Measurements from ENCODE around the gene PRDM5. TPM values are rescaled to one million over a fixed set of nuclear protein-coding genes. Genes with fewer than 3 reads are reported as not detected.

PRDM5 gene
- total RNA-seq, 1 experiment from 2014 or later = 0.85 TPM

GRCh38 chr4:120835342-120835741, 87.2 kb downstream of the PRDM5 start:
- no peak overlapping the region for H3K4me2 ChIP-seq
- BruUV-seq (replicated peaks) = no TSS peak
- DNase-seq = no peak
- POLR2A ChIA-PET (ENCODE audit: unreplicated experiment) = no interaction called here
- intact Hi-C loops (cut with micrococcal nuclease; ENCODE audit: unreplicated experiment) = no loop called here
- H3K9me2 ChIP-seq (ENCODE audit: insufficient read depth) = no peaks in the 10 kb centered on the region
- CTCF ChIA-PET = no interaction called here
- no peak overlapping the region for H3K4me3 ChIP-seq
- H3K79me2 ChIP-seq (ENCODE audit: low read depth) = no peaks in the 10 kb centered on the region
- H3K36me3 ChIP-seq (ENCODE audit: low read depth) = no peaks in the 10 kb centered on the region
- no peaks in the 10 kb centered on the region for H3K4me1 ChIP-seq (replicated peaks; ENCODE audit: insufficient read depth)
- H2AFZ ChIP-seq = no peak overlapping the region
- TF ChIP-seq CTCF (conservative IDR thresholded peaks at IDR 0.05) (no peak), EZH2 (IDR thresholded peaks at IDR 0.05; ENCODE audit: low read depth) (no peak)
- no peaks in the 10 kb centered on the region for H3F3A ChIP-seq (ENCODE audit: insufficient read depth, low read depth)
- no peaks in the 10 kb centered on the region for H3K9me3 ChIP-seq (ENCODE audit: insufficient read depth, low read depth)
- no peaks in the 10 kb centered on the region for H3K27me3 ChIP-seq (ENCODE audit: insufficient read depth, low read depth)
- no peak overlapping the region for H3K27ac ChIP-seq
- no peaks in the 10 kb centered on the region for H4K20me1 ChIP-seq (ENCODE audit: insufficient read depth)

- Histone ChIP-seq H3K4me2 (no peak overlapping the region), H3K4me1 (replicated peaks; ENCODE audit: insufficient read depth) (no peaks in the 10 kb centered on the region), H2AFZ (no peak overlapping the region), H3K27me3 (ENCODE audit: insufficient read depth, low read depth) (no peaks in the 10 kb centered on the region), H3K79me2 (ENCODE audit: low read depth) (no peaks in the 10 kb centered on the region), H3K9me2 (ENCODE audit: insufficient read depth) (no peaks in the 10 kb centered on the region), H3K9me3 (ENCODE audit: insufficient read depth, low read depth) (no peaks in the 10 kb centered on the region), H3K36me3 (ENCODE audit: low read depth) (no peaks in the 10 kb centered on the region), H3K27ac (no peak overlapping the region), H3K4me3 (no peak overlapping the region), H3F3A (ENCODE audit: insufficient read depth, low read depth) (no peaks in the 10 kb centered on the region), H4K20me1 (ENCODE audit: insufficient read depth) (no peaks in the 10 kb centered on the region)
- CTCF ChIA-PET = no interaction called here
- no peak for TF ChIP-seq EZH2 (IDR thresholded peaks at IDR 0.05; ENCODE audit: low read depth)
- no peak for TF ChIP-seq CTCF (conservative IDR thresholded peaks at IDR 0.05)
- DNase-seq = no peak
- no TSS peak for BruUV-seq (replicated peaks)
- POLR2A ChIA-PET (ENCODE audit: unreplicated experiment) = no interaction called here
- intact Hi-C loops (cut with micrococcal nuclease; ENCODE audit: unreplicated experiment) = no loop called here
Observed at GRCh38 chr4:120830204-120830603, 92.3 kb downstream of the PRDM5 start.

GRCh38 chr4:120829113-120829831, 93.3 kb downstream of the PRDM5 start:
- no peak for DNase-seq
- H4K20me1 ChIP-seq (ENCODE audit: insufficient read depth) = no peaks in the 10 kb centered on the region
- no peaks in the 10 kb centered on the region for H3K79me2 ChIP-seq (ENCODE audit: low read depth)
- no peak overlapping the region for H3K27ac ChIP-seq
- POLR2A ChIA-PET (ENCODE audit: unreplicated experiment) = no interaction called here
- no peak for TF ChIP-seq CTCF (conservative IDR thresholded peaks at IDR 0.05)
- no peak for TF ChIP-seq EZH2 (IDR thresholded peaks at IDR 0.05; ENCODE audit: low read depth)
- intact Hi-C loops (cut with micrococcal nuclease; ENCODE audit: unreplicated experiment) = no loop called here
- no peaks in the 10 kb centered on the region for H3K4me1 ChIP-seq (replicated peaks; ENCODE audit: insufficient read depth)
- no peak overlapping the region for H3K4me2 ChIP-seq
- no peak overlapping the region for H2AFZ ChIP-seq
- H3K27me3 ChIP-seq (ENCODE audit: insufficient read depth, low read depth) = no peaks in the 10 kb centered on the region
- H3K4me3 ChIP-seq = no peak overlapping the region
- no peaks in the 10 kb centered on the region for H3K9me2 ChIP-seq (ENCODE audit: insufficient read depth)
- BruUV-seq (replicated peaks) = no TSS peak
- H3F3A ChIP-seq (ENCODE audit: insufficient read depth, low read depth) = no peaks in the 10 kb centered on the region
- H3K9me3 ChIP-seq (ENCODE audit: insufficient read depth, low read depth) = no peaks in the 10 kb centered on the region
- CTCF ChIA-PET = no interaction called here
- H3K36me3 ChIP-seq (ENCODE audit: low read depth) = no peaks in the 10 kb centered on the region
